ENCODE data around the gene AGFG1.

GRCh38 chr2:227509076-227509475 is 37.1 kb downstream of the AGFG1 start:
- TF ChIP-seq CTCF (conservative IDR thresholded peaks at IDR 0.05 in 1 of 2, IDR thresholded peaks at IDR 0.05 in 1 of 2; ENCODE audit: low read depth in 1 of 2, low read length in 2 of 2), result no peak
- TF ChIP-seq EZH2 (IDR thresholded peaks at IDR 0.05; ENCODE audit: low read length, missing control alignments), result no peak

Measured in fibroblast of lung (primary cell).